ENCODE data around the gene ZXDC. TPM values are rescaled to one million over a fixed set of nuclear protein-coding genes. Genes with fewer than 3 reads are reported as not detected.

ZXDC gene
- total RNA-seq, 2 donors from 2014 or later: 30.5 to 31.6 TPM

DNA sequence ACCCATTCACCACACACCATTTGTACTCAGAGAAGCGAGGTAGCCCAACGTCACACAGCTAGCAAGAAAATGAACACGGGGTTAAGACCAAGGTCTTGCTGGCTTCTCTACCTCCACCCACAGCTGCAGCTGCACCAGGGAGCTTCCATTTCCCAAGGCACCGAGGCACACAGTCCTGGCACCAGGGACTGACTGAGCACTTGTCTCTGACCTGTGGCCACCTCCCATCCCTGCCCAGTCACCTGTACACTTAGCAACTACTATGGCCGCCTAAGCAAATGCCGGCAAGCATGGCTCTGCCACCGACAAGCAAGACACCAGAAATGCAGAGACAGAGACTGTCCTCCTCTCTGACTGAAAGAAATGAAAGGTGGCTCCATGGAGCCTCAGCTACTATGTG, 15.3 kb downstream of the ZXDC start:
- Histone ChIP-seq H3K36me3 (ENCODE audit: control insufficient read depth, insufficient read depth, low read length) (peaks cover 80% of the 10 kb centered on the region), H3K4me1 (ENCODE audit: control insufficient read depth, insufficient read depth, low read length) (no peaks in the 10 kb centered on the region), H3K9me3 (ENCODE audit: control insufficient read depth, low read length) (no peaks in the 10 kb centered on the region), H3K9ac (ENCODE audit: extremely low read depth, low read length, poor library complexity, severe bottlenecking) (no peak overlapping the region), H3K27me3 (ENCODE audit: control insufficient read depth, insufficient read depth, low read length, poor library complexity, severe bottlenecking) (no peaks in the 10 kb centered on the region), H3K4me3 (ENCODE audit: low read length) (no peak overlapping the region), H3K27ac (ENCODE audit: low read depth, low read length) (no peak overlapping the region)
- no peaks in the 10 kb centered on the region for H3K9me3 Mint-ChIP-seq
- no peak overlapping the region for H3K27ac Mint-ChIP-seq
- TF ChIP-seq, protein P1, sequence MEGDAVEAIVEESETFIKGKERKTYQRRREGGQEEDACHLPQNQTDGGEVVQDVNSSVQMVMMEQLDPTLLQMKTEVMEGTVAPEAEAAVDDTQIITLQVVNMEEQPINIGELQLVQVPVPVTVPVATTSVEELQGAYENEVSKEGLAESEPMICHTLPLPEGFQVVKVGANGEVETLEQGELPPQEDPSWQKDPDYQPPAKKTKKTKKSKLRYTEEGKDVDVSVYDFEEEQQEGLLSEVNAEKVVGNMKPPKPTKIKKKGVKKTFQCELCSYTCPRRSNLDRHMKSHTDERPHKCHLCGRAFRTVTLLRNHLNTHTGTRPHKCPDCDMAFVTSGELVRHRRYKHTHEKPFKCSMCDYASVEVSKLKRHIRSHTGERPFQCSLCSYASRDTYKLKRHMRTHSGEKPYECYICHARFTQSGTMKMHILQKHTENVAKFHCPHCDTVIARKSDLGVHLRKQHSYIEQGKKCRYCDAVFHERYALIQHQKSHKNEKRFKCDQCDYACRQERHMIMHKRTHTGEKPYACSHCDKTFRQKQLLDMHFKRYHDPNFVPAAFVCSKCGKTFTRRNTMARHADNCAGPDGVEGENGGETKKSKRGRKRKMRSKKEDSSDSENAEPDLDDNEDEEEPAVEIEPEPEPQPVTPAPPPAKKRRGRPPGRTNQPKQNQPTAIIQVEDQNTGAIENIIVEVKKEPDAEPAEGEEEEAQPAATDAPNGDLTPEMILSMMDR (conservative IDR thresholded peaks at IDR 0.05): no peak
- no peak for DNase-seq
- no peaks in the 10 kb centered on the region for H3K4me1 Mint-ChIP-seq
- peaks cover 70% of the 10 kb centered on the region for H3K36me3 Mint-ChIP-seq (ENCODE audit: low read depth)
- no peaks in the 10 kb centered on the region for H3K27me3 Mint-ChIP-seq (ENCODE audit: insufficient read depth)
- 89 to 90% methylated on average over 7 of the region's 7 CpGs for WGBS, 2 experiments (ENCODE audit: insufficient coverage in 1 of 2, insufficient read length in 1 of 2)
- no peak overlapping the region for H3K4me3 Mint-ChIP-seq

- Mint-ChIP-seq H3K36me3 (ENCODE audit: low read depth) (peaks cover 65% of the 10 kb centered on the region), H3K27ac (no peak overlapping the region), H3K4me3 (no peak overlapping the region), H3K27me3 (ENCODE audit: insufficient read depth) (no peaks in the 10 kb centered on the region), H3K4me1 (no peaks in the 10 kb centered on the region), H3K9me3 (no peaks in the 10 kb centered on the region)
- 95% methylated on average over 9 of the region's 9 CpGs for WGBS, 2 experiments (ENCODE audit: insufficient coverage in 1 of 2, insufficient read length in 1 of 2)
- no peaks in the 10 kb centered on the region for H3K27me3 ChIP-seq (ENCODE audit: control insufficient read depth, insufficient read depth, low read length, poor library complexity, severe bottlenecking)
- no peaks in the 10 kb centered on the region for H3K9me3 ChIP-seq (ENCODE audit: control insufficient read depth, low read length)
- peak; percentile 29 for DNase-seq
- peaks cover 80% of the 10 kb centered on the region for H3K36me3 ChIP-seq (ENCODE audit: control insufficient read depth, insufficient read depth, low read length)
- TF ChIP-seq, protein P1 (conservative IDR thresholded peaks at IDR 0.05): no peak
- H3K4me1 ChIP-seq (ENCODE audit: control insufficient read depth, insufficient read depth, low read length): no peaks in the 10 kb centered on the region
- H3K4me3 ChIP-seq (ENCODE audit: low read length): no peak overlapping the region
- H3K9ac ChIP-seq (ENCODE audit: extremely low read depth, low read length, poor library complexity, severe bottlenecking): no peak overlapping the region
- no peak overlapping the region for H3K27ac ChIP-seq (ENCODE audit: low read depth, low read length)
Observed at GRCh38 chr3:126459763-126460127, 15.9 kb downstream of the ZXDC start.

GRCh38 chr3:126459111-126459762, 16.5 kb downstream of the ZXDC start:
- Histone ChIP-seq H3K36me3 (ENCODE audit: control insufficient read depth, insufficient read depth, low read length) (peaks cover 80% of the 10 kb centered on the region), H3K27ac (ENCODE audit: low read depth, low read length) (no peak overlapping the region), H3K9me3 (ENCODE audit: control insufficient read depth, low read length) (no peaks in the 10 kb centered on the region), H3K9ac (ENCODE audit: extremely low read depth, low read length, poor library complexity, severe bottlenecking) (no peak overlapping the region), H3K27me3 (ENCODE audit: control insufficient read depth, insufficient read depth, low read length, poor library complexity, severe bottlenecking) (no peaks in the 10 kb centered on the region), H3K4me3 (ENCODE audit: low read length) (no peak overlapping the region), H3K4me1 (ENCODE audit: control insufficient read depth, insufficient read depth, low read length) (no peaks in the 10 kb centered on the region)
- no peaks in the 10 kb centered on the region for H3K27me3 Mint-ChIP-seq (ENCODE audit: insufficient read depth)
- WGBS, 2 experiments (ENCODE audit: insufficient coverage in 1 of 2, insufficient read length in 1 of 2): 96% methylated on average over 4 to 7 of the region's 7 CpGs
- H3K27ac Mint-ChIP-seq: no peak overlapping the region
- no peak for DNase-seq
- TF ChIP-seq, protein P1 (conservative IDR thresholded peaks at IDR 0.05): no peak
- H3K9me3 Mint-ChIP-seq: no peaks in the 10 kb centered on the region
- peaks cover 64% of the 10 kb centered on the region for H3K36me3 Mint-ChIP-seq (ENCODE audit: low read depth)
- no peaks in the 10 kb centered on the region for H3K4me1 Mint-ChIP-seq
- H3K4me3 Mint-ChIP-seq: no peak overlapping the region
